ENCODE measurements around the gene GSTA2.

GSTA2 gene

DNA sequence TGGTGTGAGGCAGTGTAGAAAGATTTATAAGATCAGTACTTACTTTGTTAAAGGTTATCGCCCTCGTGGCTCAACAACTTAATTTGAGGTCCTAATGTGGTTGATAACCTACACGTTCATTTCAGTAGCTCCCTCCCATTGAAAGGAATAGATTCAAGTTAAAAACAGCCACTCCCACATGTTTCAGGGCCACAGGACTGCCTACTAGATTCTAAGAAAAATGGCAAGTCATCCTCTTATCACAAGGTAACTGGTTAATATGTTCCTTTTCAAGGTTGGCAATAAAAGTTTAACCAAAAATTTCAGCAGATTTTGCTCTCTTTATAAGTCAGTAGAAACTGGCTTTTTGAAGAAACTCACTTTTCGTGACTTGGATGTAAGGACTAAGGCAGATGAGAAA is 17.1 kb downstream of the GSTA2 start:
- H2AK5ac ChIP-seq (ENCODE audit: low read length, severe bottlenecking): no peak overlapping the region
- no peak overlapping the region for H3K4me2 ChIP-seq (ENCODE audit: low read length, poor library complexity, severe bottlenecking)
- H3K4me1 ChIP-seq (ENCODE audit: control insufficient read depth, insufficient read depth, low read depth, low read length): no peaks in the 10 kb centered on the region
- H3K9ac ChIP-seq (ENCODE audit: low read length): no peak overlapping the region
- H3K27ac ChIP-seq (ENCODE audit: low read length, poor library complexity, severe bottlenecking): no peak overlapping the region
- no peak overlapping the region for H2BK12ac ChIP-seq (ENCODE audit: low read length in 2 of 2)
- no peaks in the 10 kb centered on the region for H3K9me3 ChIP-seq (ENCODE audit: control insufficient read depth, low read length)
- no peak overlapping the region for H4K91ac ChIP-seq (ENCODE audit: low read length)
- H3K4ac ChIP-seq (ENCODE audit: low read depth in 1 of 2, low read length in 2 of 2): no peak overlapping the region
- no peak overlapping the region for H2BK120ac ChIP-seq (ENCODE audit: low read depth, low read length)
- peaks cover 0 to 6% of the 10 kb centered on the region in 2 experiments for H3K27me3 ChIP-seq (ENCODE audit: control insufficient read depth in 1 of 2, insufficient read depth in 1 of 2, low read length in 2 of 2)
- H2BK5ac ChIP-seq (ENCODE audit: low read depth, low read length, poor library complexity, severe bottlenecking): no peak overlapping the region
- no peak overlapping the region for H4K8ac ChIP-seq (ENCODE audit: low read length)
- H3K14ac ChIP-seq (ENCODE audit: low read length in 2 of 2): no peak overlapping the region
- H3K23ac ChIP-seq (ENCODE audit: low read length in 2 of 2): no peak overlapping the region
- no peak overlapping the region for H2BK15ac ChIP-seq (ENCODE audit: low read depth, poor library complexity, severe bottlenecking)
- DNase-seq: no peak
- H3K4me3 ChIP-seq (ENCODE audit: insufficient read depth in 1 of 2, low read depth in 1 of 2, low read length in 2 of 2): no peak overlapping the region
- H3K36me3 ChIP-seq (ENCODE audit: control insufficient read depth in 1 of 2, insufficient read depth in 2 of 2, low read depth in 1 of 2, low read length in 2 of 2): no peaks in the 10 kb centered on the region
- no peak overlapping the region for H2AFZ ChIP-seq (ENCODE audit: low read depth, low read length)
- H3K79me1 ChIP-seq (replicated peaks; ENCODE audit: low read length, poor library complexity, severe bottlenecking): no peaks in the 10 kb centered on the region
- H3K18ac ChIP-seq (ENCODE audit: low read depth in 1 of 2, low read length in 2 of 2): no peak overlapping the region
- WGBS: 95% methylated on average over 4 of the region's 4 CpGs

DNA sequence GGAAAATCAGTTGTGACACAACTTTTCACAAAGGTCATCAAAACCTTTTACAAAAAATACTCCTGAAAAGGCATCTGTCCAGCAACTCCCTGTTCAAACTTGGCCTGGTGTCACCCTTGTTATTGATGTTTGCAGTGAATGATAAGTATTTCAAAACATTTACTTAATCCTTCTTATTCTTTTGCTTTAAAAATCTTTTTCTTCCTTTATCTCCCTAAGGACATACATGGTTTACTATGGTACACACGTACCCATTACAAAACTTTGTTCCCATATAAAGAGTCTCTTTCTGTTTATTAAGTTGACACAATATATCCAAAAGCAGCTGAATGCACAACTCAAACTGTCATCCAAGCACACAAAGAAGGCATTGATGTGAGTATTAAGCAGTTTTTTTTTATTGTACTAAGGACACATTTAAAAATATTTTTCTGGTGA is 17.5 kb downstream of the GSTA2 start:
- no peak for DNase-seq
- Histone ChIP-seq H2BK12ac (ENCODE audit: low read length in 2 of 2) (no peak overlapping the region), H2BK15ac (ENCODE audit: low read depth, poor library complexity, severe bottlenecking) (no peak overlapping the region), H3K4me3 (ENCODE audit: insufficient read depth in 1 of 2, low read depth in 1 of 2, low read length in 2 of 2) (no peak overlapping the region), H3K9me3 (ENCODE audit: control insufficient read depth, low read length) (no peaks in the 10 kb centered on the region), H3K36me3 (ENCODE audit: control insufficient read depth in 1 of 2, insufficient read depth in 2 of 2, low read depth in 1 of 2, low read length in 2 of 2) (no peaks in the 10 kb centered on the region), H3K27me3 (ENCODE audit: control insufficient read depth in 1 of 2, insufficient read depth in 1 of 2, low read length in 2 of 2) (peaks cover 0 to 6% of the 10 kb centered on the region in 2 experiments), H2BK120ac (ENCODE audit: low read depth, low read length) (no peak overlapping the region), H2AK5ac (ENCODE audit: low read length, severe bottlenecking) (no peak overlapping the region), H3K4ac (ENCODE audit: low read depth in 1 of 2, low read length in 2 of 2) (no peak overlapping the region), H3K27ac (ENCODE audit: low read length, poor library complexity, severe bottlenecking) (no peak overlapping the region), H3K9ac (ENCODE audit: low read length) (no peak overlapping the region), H3K4me2 (ENCODE audit: low read length, poor library complexity, severe bottlenecking) (no peak overlapping the region), H3K4me1 (ENCODE audit: control insufficient read depth, insufficient read depth, low read depth, low read length) (no peaks in the 10 kb centered on the region), H3K23ac (ENCODE audit: low read length in 2 of 2) (no peak overlapping the region), H4K8ac (ENCODE audit: low read length) (no peak overlapping the region), H4K91ac (ENCODE audit: low read length) (no peak overlapping the region), H3K79me1 (replicated peaks; ENCODE audit: low read length, poor library complexity, severe bottlenecking) (no peaks in the 10 kb centered on the region), H2BK5ac (ENCODE audit: low read depth, low read length, poor library complexity, severe bottlenecking) (no peak overlapping the region), H3K14ac (ENCODE audit: low read length in 2 of 2) (no peak overlapping the region), H3K18ac (ENCODE audit: low read depth in 1 of 2, low read length in 2 of 2) (no peak overlapping the region), H2AFZ (ENCODE audit: low read depth, low read length) (no peak overlapping the region)
- WGBS: 100% methylated on average over 1 of the region's 1 CpG

DNA sequence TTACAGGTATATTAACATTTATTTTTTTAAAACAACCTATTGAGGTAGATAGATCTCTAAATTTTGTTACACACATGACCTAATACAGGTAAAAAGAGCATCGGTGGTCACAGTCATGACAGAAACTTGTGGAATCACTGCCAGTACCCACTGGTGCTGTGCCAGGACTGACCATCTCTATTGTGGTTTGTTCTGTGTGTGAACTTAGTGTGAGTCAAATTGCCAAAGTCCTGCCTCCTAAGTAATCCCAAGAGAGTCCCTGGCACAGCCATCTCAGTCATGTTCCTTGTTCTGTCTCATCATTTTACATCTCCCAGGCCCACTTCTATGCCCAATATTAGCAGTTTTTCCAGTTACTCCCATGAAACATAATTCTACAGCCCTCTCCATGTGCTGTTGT is 21.4 kb downstream of the GSTA2 start:
- Histone ChIP-seq H3K27me3 (ENCODE audit: control insufficient read depth in 1 of 2, insufficient read depth in 1 of 2, low read length in 2 of 2) (peaks cover 3 to 8% of the 10 kb centered on the region in 2 experiments), H2AFZ (ENCODE audit: low read depth, low read length) (no peak overlapping the region), H2BK12ac (ENCODE audit: low read length in 2 of 2) (no peak overlapping the region), H3K4me1 (ENCODE audit: control insufficient read depth, insufficient read depth, low read depth, low read length) (no peaks in the 10 kb centered on the region), H2AK5ac (ENCODE audit: low read length, severe bottlenecking) (no peak overlapping the region), H3K4ac (ENCODE audit: low read depth in 1 of 2, low read length in 2 of 2) (no peak overlapping the region), H2BK5ac (ENCODE audit: low read depth, low read length, poor library complexity, severe bottlenecking) (no peak overlapping the region), H3K27ac (ENCODE audit: low read length, poor library complexity, severe bottlenecking) (no peak overlapping the region), H4K91ac (ENCODE audit: low read length) (no peak overlapping the region), H3K4me2 (ENCODE audit: low read length, poor library complexity, severe bottlenecking) (no peak overlapping the region), H3K18ac (ENCODE audit: low read depth in 1 of 2, low read length in 2 of 2) (no peak overlapping the region), H3K4me3 (ENCODE audit: insufficient read depth in 1 of 2, low read depth in 1 of 2, low read length in 2 of 2) (no peak overlapping the region), H3K79me1 (replicated peaks; ENCODE audit: low read length, poor library complexity, severe bottlenecking) (no peaks in the 10 kb centered on the region), H3K14ac (ENCODE audit: low read length in 2 of 2) (no peak overlapping the region), H3K36me3 (ENCODE audit: control insufficient read depth in 1 of 2, insufficient read depth in 2 of 2, low read depth in 1 of 2, low read length in 2 of 2) (no peaks in the 10 kb centered on the region), H3K9ac (ENCODE audit: low read length) (no peak overlapping the region), H4K8ac (ENCODE audit: low read length) (no peak overlapping the region), H3K23ac (ENCODE audit: low read length in 2 of 2) (no peak overlapping the region), H2BK15ac (ENCODE audit: low read depth, poor library complexity, severe bottlenecking) (no peak overlapping the region), H2BK120ac (ENCODE audit: low read depth, low read length) (no peak overlapping the region), H3K9me3 (ENCODE audit: control insufficient read depth, low read length) (peaks cover 11% of the 10 kb centered on the region)
- DNase-seq: no peak
- WGBS: 90% methylated on average over 1 of the region's 1 CpG

DNA sequence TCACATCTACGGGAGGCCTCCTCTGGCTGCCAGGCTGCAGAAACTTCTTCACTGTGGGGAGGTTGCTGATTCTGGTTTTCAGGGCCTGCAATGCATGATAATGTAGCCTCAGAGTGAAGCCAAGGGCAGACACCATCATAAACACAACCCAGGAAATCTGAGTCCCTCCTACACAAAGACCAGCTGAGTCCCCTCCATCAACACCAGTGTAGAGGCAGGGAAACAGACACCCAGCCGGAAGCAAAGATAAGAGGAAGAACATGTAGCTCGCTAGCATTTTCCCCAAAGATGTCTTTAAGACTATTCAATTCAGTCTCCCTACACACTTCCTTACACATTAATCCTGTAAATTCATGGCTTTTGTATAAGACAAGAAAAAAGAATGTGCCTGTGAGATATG is 23.6 kb downstream of the GSTA2 start:
- Histone ChIP-seq H2BK5ac (ENCODE audit: low read depth, low read length, poor library complexity, severe bottlenecking) (no peak overlapping the region), H3K4me1 (ENCODE audit: control insufficient read depth, insufficient read depth, low read depth, low read length) (no peaks in the 10 kb centered on the region), H4K8ac (ENCODE audit: low read length) (no peak overlapping the region), H2BK15ac (ENCODE audit: low read depth, poor library complexity, severe bottlenecking) (no peak overlapping the region), H3K14ac (ENCODE audit: low read length in 2 of 2) (no peak overlapping the region), H3K18ac (ENCODE audit: low read depth in 1 of 2, low read length in 2 of 2) (no peak overlapping the region), H4K91ac (ENCODE audit: low read length) (no peak overlapping the region), H3K23ac (ENCODE audit: low read length in 2 of 2) (no peak overlapping the region), H2AFZ (ENCODE audit: low read depth, low read length) (no peak overlapping the region), H3K27ac (ENCODE audit: low read length, poor library complexity, severe bottlenecking) (no peak overlapping the region), H3K9ac (ENCODE audit: low read length) (no peak overlapping the region), H3K4me2 (ENCODE audit: low read length, poor library complexity, severe bottlenecking) (no peak overlapping the region), H3K36me3 (ENCODE audit: control insufficient read depth in 1 of 2, insufficient read depth in 2 of 2, low read depth in 1 of 2, low read length in 2 of 2) (no peaks in the 10 kb centered on the region), H3K27me3 (ENCODE audit: control insufficient read depth in 1 of 2, insufficient read depth in 1 of 2, low read length in 2 of 2) (peaks cover 3 to 11% of the 10 kb centered on the region in 2 experiments), H2BK12ac (ENCODE audit: low read length in 2 of 2) (no peak overlapping the region), H2AK5ac (ENCODE audit: low read length, severe bottlenecking) (no peak overlapping the region), H3K4ac (ENCODE audit: low read depth in 1 of 2, low read length in 2 of 2) (no peak overlapping the region), H3K4me3 (ENCODE audit: insufficient read depth in 1 of 2, low read depth in 1 of 2, low read length in 2 of 2) (no peak overlapping the region), H2BK120ac (ENCODE audit: low read depth, low read length) (no peak overlapping the region), H3K79me1 (replicated peaks; ENCODE audit: low read length, poor library complexity, severe bottlenecking) (no peaks in the 10 kb centered on the region), H3K9me3 (ENCODE audit: control insufficient read depth, low read length) (peaks cover 11% of the 10 kb centered on the region)
- 70% methylated on average over 3 of the region's 3 CpGs for WGBS
- DNase-seq: no peak

Measured in mesenchymal stem cell (in vitro differentiated cells and primary cell).